ENCODE data around the gene C6orf58.
"Not testable (repeated sequence)": the region's sequence is repeated elsewhere in the genome, so short reads cannot be mapped to it uniquely, and the experiment has no call there.

C6orf58 gene

GRCh38 chr6:127593456-127593855, 16.5 kb downstream of the C6orf58 start:
- not testable (repeated sequence) for DNase-seq

- no peak for DNase-seq
Measured at GRCh38 chr6:127606131-127606562, 29.2 kb downstream of the C6orf58 start.

- no peak for DNase-seq
Measured at GRCh38 chr6:127608554-127609270, 31.7 kb downstream of the C6orf58 start.

DNA sequence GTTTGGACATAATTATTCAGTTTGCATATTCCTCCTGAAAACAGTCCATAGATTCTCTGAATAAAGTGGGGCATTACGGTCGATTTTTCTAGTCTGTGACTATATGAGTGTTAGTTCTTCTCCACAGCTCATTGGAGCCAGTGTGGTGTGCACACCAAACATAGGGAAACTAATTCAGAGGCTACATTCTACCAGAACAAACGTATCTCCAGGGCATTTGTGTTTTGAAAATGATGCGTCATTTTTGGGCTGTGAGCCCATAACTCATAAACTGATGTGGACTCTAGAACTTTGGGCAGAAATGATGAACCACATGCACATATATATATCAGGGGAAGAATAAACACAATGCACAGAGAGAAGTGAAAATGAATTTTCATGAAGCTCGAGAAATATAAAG, 41.8 kb downstream of the C6orf58 start:
- no peak for DNase-seq

DNA sequence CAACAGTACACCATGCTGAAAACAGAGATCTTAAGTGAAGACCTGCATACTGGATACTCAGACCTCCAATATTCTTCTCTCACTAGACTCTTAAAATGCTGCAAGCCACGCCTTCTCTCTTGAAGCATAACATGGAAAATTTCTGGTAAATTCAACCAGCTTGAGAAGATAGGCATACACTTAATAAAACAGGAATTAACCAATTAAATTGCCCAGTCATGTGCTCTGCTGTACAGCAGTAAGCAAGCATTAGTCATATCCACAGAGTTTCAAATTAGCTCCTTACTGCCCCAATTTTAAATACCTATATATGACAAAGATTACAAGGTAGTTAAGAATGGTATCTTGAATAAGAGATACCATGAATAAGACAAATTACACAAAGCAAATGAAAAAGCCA, 53.8 kb downstream of the C6orf58 start:
- no peak for DNase-seq

DNA sequence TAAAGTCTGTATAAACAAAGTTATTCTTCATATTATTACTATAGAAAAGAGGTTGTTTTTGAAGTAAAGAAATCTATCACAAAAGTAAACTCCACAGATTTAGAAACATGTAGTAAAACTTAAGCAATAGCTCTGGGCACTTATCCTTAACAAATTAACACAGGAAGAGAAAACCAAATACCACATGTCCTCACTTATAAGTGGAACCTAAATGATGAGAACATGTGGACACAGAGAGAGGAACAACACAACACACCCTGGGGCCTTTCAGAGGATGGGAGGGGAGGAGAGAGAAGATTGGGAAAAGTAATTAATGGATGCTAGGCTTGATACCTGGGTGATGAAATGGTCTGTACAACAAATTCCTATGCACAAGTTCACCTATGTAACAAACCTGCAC, 57.2 kb downstream of the C6orf58 start:
- no peak for DNase-seq

DNA sequence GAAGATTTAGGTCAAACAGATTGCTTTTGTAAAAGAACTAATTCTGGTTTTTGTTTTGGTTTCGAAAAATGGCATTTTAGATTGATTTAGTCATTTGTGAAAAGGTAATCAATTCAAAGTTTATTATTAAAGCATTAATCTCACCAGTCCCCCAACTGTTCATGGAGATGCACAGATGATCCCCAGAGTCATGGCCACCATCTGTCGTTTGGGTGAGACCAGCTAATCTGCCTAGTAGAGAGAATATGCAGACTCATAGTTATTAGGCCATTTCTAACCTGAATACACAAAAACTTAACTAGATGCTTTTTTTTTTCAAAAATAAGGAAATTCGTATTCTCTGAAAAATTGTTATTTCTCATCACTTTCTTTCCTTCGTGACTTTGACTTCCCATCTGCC, 58.1 kb downstream of the C6orf58 start:
- no peak for DNase-seq

- no peak for DNase-seq
Measured at GRCh38 chr6:127637830-127638409, 60.9 kb downstream of the C6orf58 start.

Data from activated CD4-positive, alpha-beta T cell treated with anti-CD3 and anti-CD28 coated beads, Interleukin-2, amount 50 U/mL, for 48 hours (primary cell).